Fibroblast of the aortic adventitia (primary cell): Measurements from ENCODE around the gene METAP1D. TPM values are rescaled to one million over a fixed set of nuclear protein-coding genes. Genes with fewer than 3 reads are reported as not detected.
A peak's percentile ranks its signal among the peaks of the same experiment; 100 is the strongest.

ENCODE experiments used
- DNase-seq: peaks from one replicate; pipeline ENCODE4 v3.0.0-alpha.2; 2010; ENCODE audit warnings: low read depth
- H3K4me3 ChIP-seq: 2 replicates; pipeline ENCODE4 v1.5.1; 2011; ENCODE audit warnings: low read depth, mild to moderate bottlenecking, control low read depth, low read length, moderate library complexity
- total RNA-seq: library from RNA; depleted of rRNA; stranded (reverse); fragments of >200 nt; gene quantifications from 2 replicates; pipeline ENCODE4 v1.2.3, GENCODE V29; 2012; ENCODE audit warnings: low replicate concordance
- TF ChIP-seq, protein P1 (sequence below): IDR thresholded peaks from 2 replicates; pipeline ENCODE4 v1.5.1; 2011; ENCODE audit warnings: mild to moderate bottlenecking, low read length, control low read depth, inconsistent platforms; ENCODE audit not compliant: insufficient read depth

The METAP1D gene
- total RNA-seq, 1 donor = 14.3 TPM

DNA sequence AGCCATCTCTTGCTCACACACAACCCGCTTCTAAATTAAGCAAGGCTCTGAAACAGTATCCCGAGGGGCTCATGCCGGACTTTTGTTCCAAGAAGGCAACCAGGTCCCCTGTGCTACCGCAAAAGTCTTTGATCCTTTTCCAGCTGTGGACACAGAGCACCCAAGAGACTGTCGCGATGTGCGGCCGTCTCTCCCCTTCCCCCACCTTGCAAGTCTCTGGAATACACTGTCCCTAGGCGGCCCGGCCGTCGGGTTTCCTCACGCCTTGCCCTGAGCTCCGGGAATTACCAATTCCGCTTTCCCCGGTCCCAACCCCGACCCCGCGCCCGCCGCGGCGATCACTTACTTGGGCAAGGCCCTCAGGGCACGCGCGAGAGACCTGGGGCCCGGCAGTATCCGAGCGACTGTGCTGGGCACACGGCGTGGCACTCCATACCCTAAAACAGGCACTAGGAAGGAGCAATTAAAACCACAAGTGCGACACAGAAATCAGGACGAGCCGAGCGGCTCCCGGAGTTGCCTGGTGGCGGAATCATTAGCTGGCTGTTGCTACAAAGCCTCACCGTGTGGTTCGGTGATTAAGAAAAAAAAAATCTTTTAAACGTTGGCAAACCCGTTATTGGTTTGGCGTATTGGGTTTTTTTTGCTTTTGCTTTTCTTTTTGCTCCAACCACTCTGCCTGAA is 83.3 kb downstream of the METAP1D start:
- TF ChIP-seq, protein P1, sequence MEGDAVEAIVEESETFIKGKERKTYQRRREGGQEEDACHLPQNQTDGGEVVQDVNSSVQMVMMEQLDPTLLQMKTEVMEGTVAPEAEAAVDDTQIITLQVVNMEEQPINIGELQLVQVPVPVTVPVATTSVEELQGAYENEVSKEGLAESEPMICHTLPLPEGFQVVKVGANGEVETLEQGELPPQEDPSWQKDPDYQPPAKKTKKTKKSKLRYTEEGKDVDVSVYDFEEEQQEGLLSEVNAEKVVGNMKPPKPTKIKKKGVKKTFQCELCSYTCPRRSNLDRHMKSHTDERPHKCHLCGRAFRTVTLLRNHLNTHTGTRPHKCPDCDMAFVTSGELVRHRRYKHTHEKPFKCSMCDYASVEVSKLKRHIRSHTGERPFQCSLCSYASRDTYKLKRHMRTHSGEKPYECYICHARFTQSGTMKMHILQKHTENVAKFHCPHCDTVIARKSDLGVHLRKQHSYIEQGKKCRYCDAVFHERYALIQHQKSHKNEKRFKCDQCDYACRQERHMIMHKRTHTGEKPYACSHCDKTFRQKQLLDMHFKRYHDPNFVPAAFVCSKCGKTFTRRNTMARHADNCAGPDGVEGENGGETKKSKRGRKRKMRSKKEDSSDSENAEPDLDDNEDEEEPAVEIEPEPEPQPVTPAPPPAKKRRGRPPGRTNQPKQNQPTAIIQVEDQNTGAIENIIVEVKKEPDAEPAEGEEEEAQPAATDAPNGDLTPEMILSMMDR = no peak
- peak; percentile 11 for DNase-seq
- H3K4me3 ChIP-seq = peak overlapping the region; percentile 9

DNA sequence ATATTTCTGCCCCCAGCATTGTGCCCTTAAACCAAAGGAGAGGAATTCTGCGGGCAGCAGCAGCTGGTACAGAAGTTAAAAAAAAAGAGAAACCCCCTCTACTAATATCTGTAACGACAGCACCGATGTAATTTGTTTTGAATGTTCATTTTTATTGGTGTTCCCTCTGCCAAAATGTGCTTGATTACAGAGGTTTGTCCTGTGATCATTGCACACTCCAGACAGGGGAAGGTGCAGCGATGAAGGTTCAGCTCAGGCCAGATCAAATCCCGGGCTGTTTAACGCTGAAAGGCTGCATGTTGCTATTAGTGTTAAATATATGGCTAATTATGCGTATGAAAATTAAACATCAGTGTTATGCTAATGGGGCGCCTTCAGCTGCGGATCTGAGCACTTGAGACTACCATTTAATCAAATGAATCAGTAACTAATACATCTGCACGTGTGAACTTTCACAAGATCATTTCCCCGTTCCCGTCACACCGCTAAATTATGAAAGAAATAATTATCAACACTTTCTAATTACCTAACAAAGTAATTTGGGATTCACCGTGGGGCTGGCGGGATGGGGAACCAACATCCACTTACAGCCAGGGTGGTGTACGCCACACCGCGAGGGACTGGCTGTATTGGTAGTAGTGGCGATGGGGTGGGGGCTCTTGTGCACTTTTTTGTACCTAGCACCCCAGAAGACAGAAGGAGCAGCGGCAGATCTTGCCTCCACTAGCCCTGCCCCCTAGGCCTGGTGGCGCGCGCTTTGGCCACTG is 84.1 kb downstream of the METAP1D start:
- H3K4me3 ChIP-seq = peak overlapping the region; percentile 68
- TF ChIP-seq, protein P1 = no peak
- no peak for DNase-seq

DNA sequence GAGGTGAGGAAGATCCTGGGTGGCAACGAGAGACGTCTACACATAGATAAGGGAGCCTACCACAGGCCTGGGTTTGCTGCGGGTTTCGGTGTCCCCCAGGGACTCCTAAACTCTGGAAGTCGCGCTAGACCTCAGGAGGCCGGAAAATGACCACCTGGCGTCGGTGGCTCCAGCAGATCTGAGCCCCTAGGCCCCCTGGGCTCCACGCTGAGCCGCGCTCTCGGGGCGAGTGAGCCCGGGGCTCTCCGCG is 84.6 kb downstream of the METAP1D start:
- H3K4me3 ChIP-seq = peak overlapping the region; percentile 68
- TF ChIP-seq, protein P1 = no peak
- DNase-seq = no peak

GRCh38 chr2:172084645-172085459 is 85.1 kb downstream of the METAP1D start:
- TF ChIP-seq, protein P1 = no peak
- peak overlapping the region; percentile 68 for H3K4me3 ChIP-seq
- DNase-seq = peak; percentile 97

GRCh38 chr2:172085460-172086159 is 85.9 kb downstream of the METAP1D start, which contains the start of gene DLX1:
TSS of gene DLX1 (plus strand) at chr2:172085507. CDS start at chr2:172085678, 171 bp downstream.
- DNase-seq = no peak
- TF ChIP-seq, protein P1 = no peak
- H3K4me3 ChIP-seq = peak within 1 kb of the TSS; percentile 68
